Naive thymus-derived CD4-positive, alpha-beta T cell (primary cell): ENCODE results near the gene SIGLEC11. TPM values are rescaled to one million over a fixed set of nuclear protein-coding genes. Genes with fewer than 3 reads are reported as not detected.
"Not testable (repeated sequence)": the region's sequence is repeated elsewhere in the genome, so short reads cannot be mapped to it uniquely, and the experiment has no call there.

Experiments
- ATAC-seq: fragments of 150-1000 bp; cut with Tn5 transposase; 2 replicates; pipeline ENCODE4 v1.10.0; 2021; ENCODE audit warnings: mild to moderate bottlenecking, moderate library complexity
- CTCF ChIA-PET: fragments of 350-600 bp; sonication (Branson Sonifier 250); formaldehyde crosslinking; loops from one replicate; lab custom pipeline; 2021; ENCODE audit warnings: antibody characterized with exemption; lab: Charles Lee
- POLR2A ChIA-PET: fragments of 350-600 bp; sonication (Branson Sonifier 250); formaldehyde crosslinking; loops from one replicate; lab custom pipeline; 2021; ENCODE audit warnings: antibody characterized with exemption, inconsistent platforms; lab: Charles Lee
- DNase-seq, 9 donors: peaks; one replicate each; pipeline versions ENCODE4 v3.0.0 to v3.0.0-alpha.2; 2020 to 2022; ENCODE audit warnings: mixed read lengths in 1 of 9
- H3K27ac ChIP-seq: one replicate; pipeline ENCODE4 v1.7.0; 2013; ENCODE audit warnings: mild to moderate bottlenecking, low read depth, low read length, moderate library complexity
- H3K27me3 ChIP-seq, 2 donors: one replicate each; pipeline ENCODE4 v1.7.0; 2013; ENCODE audit warnings: low read length in 2 of 2, mild to moderate bottlenecking in 2 of 2, moderate library complexity in 2 of 2; ENCODE audit not compliant: control insufficient read depth in 2 of 2, insufficient read depth in 2 of 2
- H3K36me3 ChIP-seq, 3 experiments: 1 replicate in 2 of 3; 2 replicates in 1 of 3; pipeline ENCODE4 v1.7.0; 2013; ENCODE audit warnings: low read length in 3 of 3, mild to moderate bottlenecking in 3 of 3, moderate library complexity in 1 of 3; ENCODE audit not compliant: insufficient read depth in 3 of 3, control insufficient read depth in 2 of 3
- H3K4me1 ChIP-seq, 2 donors: one replicate each; pipeline ENCODE4 v1.7.0; 2013; ENCODE audit warnings: low read length in 2 of 2, mild to moderate bottlenecking in 2 of 2, moderate library complexity in 1 of 2; ENCODE audit not compliant: control insufficient read depth in 2 of 2, insufficient read depth in 2 of 2
- H3K4me3 ChIP-seq: 2 replicates; pipeline ENCODE4 v1.7.0; 2013; ENCODE audit warnings: mild to moderate bottlenecking, low read length
- H3K9me3 ChIP-seq, 3 experiments: 1 replicate in 2 of 3; 2 replicates in 1 of 3; pipeline ENCODE4 v1.7.0; 2013; ENCODE audit warnings: low read length in 3 of 3; ENCODE audit not compliant: control insufficient read depth in 2 of 3
- H3K27ac Mint-ChIP-seq, 9 donors: one replicate each; pipeline ENCODE4 v1.8.0; 2020 to 2022; ENCODE audit warnings: mixed read lengths in 9 of 9, mild to moderate bottlenecking in 8 of 9, moderate library complexity in 5 of 9, inconsistent platforms in 2 of 9
- H3K27me3 Mint-ChIP-seq, 5 donors: one replicate each; pipeline ENCODE4 v1.8.0; 2021 to 2022; ENCODE audit warnings: mixed read lengths in 5 of 5, mild to moderate bottlenecking in 1 of 5
- H3K36me3 Mint-ChIP-seq, 5 donors: one replicate each; pipeline ENCODE4 v1.8.0; 2020 to 2022; ENCODE audit warnings: mixed read lengths in 5 of 5, mild to moderate bottlenecking in 3 of 5, inconsistent platforms in 1 of 5
- H3K4me1 Mint-ChIP-seq, 7 donors: one replicate each; pipeline ENCODE4 v1.8.0; 2020 to 2022; ENCODE audit warnings: mixed read lengths in 7 of 7, mild to moderate bottlenecking in 3 of 7, inconsistent platforms in 1 of 7
- H3K4me3 Mint-ChIP-seq, 10 donors: one replicate each; pipeline ENCODE4 v1.8.0; 2020 to 2022; ENCODE audit warnings: mild to moderate bottlenecking in 10 of 10, mixed read lengths in 10 of 10, moderate library complexity in 6 of 10, inconsistent platforms in 2 of 10
- H3K9me3 Mint-ChIP-seq, 11 donors: one replicate each; pipeline ENCODE4 v1.8.0; 2020 to 2022; ENCODE audit warnings: mixed read lengths in 11 of 11, mild to moderate bottlenecking in 4 of 11, inconsistent platforms in 1 of 11, moderate library complexity in 1 of 11
- intact Hi-C, 2 donors: fragments of 100-400 bp; cut with micrococcal nuclease; formaldehyde crosslinking; loops; one replicate each; pipeline ENCODE4 v1.15.1; 2023
- polyA plus RNA-seq, 2 donors: library from polyadenylated mRNA; unstranded; fragments of 300-500 nt; fragmentation: Illumina TruSeq; gene quantifications; one replicate each; pipeline ENCODE4 v1.2.3, GENCODE V29; 2021
- total RNA-seq, 6 experiments: library from RNA in 5 of 6; stranded (reverse) in 5 of 6; gene quantifications; 1 replicate in 5 of 6; 2 replicates in 1 of 6; pipeline ENCODE4 v1.2.3 and lab custom pipeline; 2021 to 2026

SIGLEC11 gene
- total and polyA plus RNA-seq, 7 experiments from 2014 or later = 0.14 to 1.3 (median 0.39) TPM; not detected in 3

DNA sequence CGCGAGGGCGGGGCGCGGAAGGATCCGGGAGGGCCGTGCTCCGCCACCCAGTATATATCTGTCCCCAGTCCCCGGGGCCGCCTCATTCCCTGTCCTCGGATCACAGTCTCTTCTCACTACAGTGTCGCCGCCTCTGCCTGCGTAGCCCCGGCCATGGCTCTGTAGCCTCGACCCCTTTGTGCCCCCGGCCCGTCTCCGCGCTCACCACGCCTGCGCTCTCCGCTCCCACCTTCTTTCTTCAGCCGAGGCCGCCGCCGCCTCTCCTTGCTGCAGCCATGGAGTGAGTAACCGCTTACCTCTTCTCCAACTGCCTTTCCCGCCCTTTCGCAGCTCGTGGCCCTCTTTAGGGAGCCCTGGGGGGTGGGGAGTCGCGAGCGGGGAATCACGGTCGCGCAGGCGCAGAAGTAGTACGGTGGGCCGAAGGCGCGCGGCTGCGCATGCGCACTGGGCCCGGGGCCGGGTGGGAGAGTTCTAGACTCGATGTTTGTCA is 31.8 kb downstream of the SIGLEC11 start, which contains the start of the genes ATF5 and NUP62:
ATF5 (plus strand) TSS at position 85 of the 490 bp plus-strand sequence. CDS start 1,646 bp downstream, outside the sequence.
NUP62 (minus strand) TSS at position 384 of the 490 bp plus-strand sequence. CDS start 19,697 bp downstream, outside the sequence.
- peak within 1 kb of the TSS; percentile 96 to 99 (median 97) for H3K27ac Mint-ChIP-seq
- no peaks in the 10 kb centered on the region for H3K27me3 ChIP-seq
- H3K36me3 ChIP-seq = peaks cover 0 to 23% (median 4%) of the 10 kb centered on the region in 3 experiments
- POLR2A ChIA-PET = interaction anchor here (0.6 to 3.7 kb wide), 19 partner anchors 8 to 876 kb away, joined by 3 to 30 read pairs (median 3); partner anchors contain the start of genes AKT1S1, IL4I1, RRAS and TBC1D17
- H3K4me1 Mint-ChIP-seq = peaks cover 46 to 79% (median 72%) of the 10 kb centered on the region in 7 donors
- intact Hi-C loops = loop anchor here (1.0 to 5.0 kb wide), 12 partner anchors 32 to 875 kb away; partner anchors contain the start of genes AKT1S1 (in 2 of the 2), TBC1D17 (in 2 of the 2), VRK3 (in 2 of the 2) and FUZ (in 1 of the 2)
- peaks cover 0 to 57% (median 11%) of the 10 kb centered on the region in 5 donors for H3K36me3 Mint-ChIP-seq
- peaks cover 0 to 16% (median 3%) of the 10 kb centered on the region in 11 donors for H3K9me3 Mint-ChIP-seq
- CTCF ChIA-PET = interaction anchor here (0.9 to 2.1 kb wide), 3 partner anchors 13 to 55 kb away, joined by 3 to 6 read pairs (median 3); no protein-coding TSS in a partner anchor
- peak within 1 kb of the TSS; percentile 95 to 100 (median 97) for H3K4me3 Mint-ChIP-seq
- no peaks in the 10 kb centered on the region for H3K9me3 ChIP-seq
- H3K4me3 ChIP-seq = peak within 1 kb of the TSS; percentile 100
- ATAC-seq (peak; percentile 63), DNase-seq (peak; percentile 88 to 98 (median 94))
- peak within 1 kb of the TSS; percentile 99 for H3K27ac ChIP-seq
- peaks cover 34 to 35% of the 10 kb centered on the region in 2 donors for H3K4me1 ChIP-seq
- H3K27me3 Mint-ChIP-seq = peaks cover 0 to 3% (median 0%) of the 10 kb centered on the region in 5 donors

DNA sequence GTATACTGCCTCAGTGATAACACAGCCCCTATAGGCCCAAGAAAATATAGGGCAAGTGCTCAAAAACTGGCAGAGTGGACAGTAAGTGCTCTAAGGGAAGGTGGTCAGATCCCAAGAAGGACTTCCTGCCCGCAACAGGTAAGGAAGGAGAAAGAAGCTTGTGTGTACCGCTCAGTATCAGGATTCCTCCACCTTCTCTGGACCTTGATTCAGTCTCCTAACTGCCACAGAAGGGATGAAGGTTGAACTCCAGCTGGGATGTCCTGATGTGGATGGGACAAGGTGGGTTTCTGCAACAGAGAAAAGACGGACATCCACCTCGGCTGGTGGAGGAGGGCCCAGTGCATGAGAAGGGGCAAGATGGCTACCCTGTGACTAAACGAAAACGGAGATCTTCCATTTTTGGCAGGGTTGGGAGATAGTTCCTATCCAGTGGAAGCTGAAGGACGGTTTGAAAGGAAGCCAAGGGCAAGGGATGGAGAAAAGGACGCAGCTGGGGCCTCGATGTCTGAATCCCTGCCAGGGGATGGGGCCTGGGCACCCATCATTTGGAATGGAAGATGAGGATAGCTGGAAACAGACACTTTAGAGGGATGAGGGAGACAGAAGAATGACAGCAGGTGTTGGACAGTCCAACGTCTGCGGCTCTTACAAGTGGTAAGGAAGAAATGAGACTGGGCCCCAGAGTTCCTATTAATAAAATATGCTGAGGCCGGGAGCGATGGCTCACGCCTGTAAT is 33.3 kb downstream of the SIGLEC11 start:
- ATAC-seq (no peak), DNase-seq (no peak)
- Mint-ChIP-seq H3K36me3 (peaks cover 0 to 52% (median 11%) of the 10 kb centered on the region in 5 donors), H3K27me3 (peaks cover 0 to 3% (median 0%) of the 10 kb centered on the region in 5 donors), H3K4me3 (peak overlapping the region; percentile 89 to 100 (median 97)), H3K9me3 (peaks cover 0 to 17% (median 3%) of the 10 kb centered on the region in 11 donors), H3K27ac (peak overlapping the region; percentile 74 to 97 (median 91)), H3K4me1 (peaks cover 37 to 76% (median 70%) of the 10 kb centered on the region in 7 donors)
- ChIA-PET POLR2A (interaction anchor here (0.6 to 2.4 kb wide), 8 partner anchors 11 to 288 kb away, joined by 3 to 7 read pairs (median 4); partner anchors contain the start of genes AKT1S1, RRAS, TBC1D17 and VRK3), CTCF (no interaction called here)
- Histone ChIP-seq H3K4me3 (peak overlapping the region; percentile 13), H3K27ac (peak overlapping the region; percentile 34), H3K27me3 (no peaks in the 10 kb centered on the region), H3K36me3 (peaks cover 0 to 38% (median 4%) of the 10 kb centered on the region in 3 experiments), H3K4me1 (peaks cover 25 to 28% of the 10 kb centered on the region in 2 donors), H3K9me3 (no peaks in the 10 kb centered on the region)
- intact Hi-C loops = loop anchor here (2.0 to 5.0 kb wide), 3 partner anchors 59 to 400 kb away; partner anchors contain the start of genes KCNC3 (in 1 of the 2) and PTOV1 (in 1 of the 2)

DNA sequence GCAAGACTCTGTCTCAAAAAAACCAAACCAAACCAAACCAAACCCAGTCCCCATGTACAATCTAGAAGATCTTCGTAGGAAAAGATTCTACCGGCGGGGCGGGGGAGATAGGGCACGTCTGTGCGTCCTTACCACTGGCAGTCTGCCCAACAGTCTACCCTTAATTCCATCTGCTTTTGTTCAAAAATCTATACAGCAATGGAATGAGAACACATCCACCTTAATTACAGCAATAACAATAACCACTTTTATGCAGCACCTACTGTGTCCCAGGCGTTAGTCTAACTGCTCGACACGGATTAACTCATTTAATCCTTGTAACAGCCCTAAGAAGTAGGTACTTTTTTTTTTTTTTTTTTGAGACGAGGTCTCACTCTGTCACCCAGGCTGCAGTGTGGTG is 34.5 kb downstream of the SIGLEC11 start:
- H3K9me3 Mint-ChIP-seq = peaks cover 0 to 17% (median 0%) of the 10 kb centered on the region in 11 donors
- peak overlapping the region in 1 of 9 donors; percentile 23 for H3K27ac Mint-ChIP-seq
- H3K36me3 Mint-ChIP-seq = peaks cover 0 to 50% (median 5%) of the 10 kb centered on the region in 5 donors
- peak overlapping the region in 3 of 10 donors; percentile 17 to 63 (median 30) for H3K4me3 Mint-ChIP-seq
- Histone ChIP-seq H3K9me3 (no peaks in the 10 kb centered on the region), H3K36me3 (peaks cover 0 to 49% (median 7%) of the 10 kb centered on the region in 3 experiments), H3K4me3 (no peak overlapping the region), H3K27me3 (no peaks in the 10 kb centered on the region), H3K4me1 (peaks cover 19 to 20% of the 10 kb centered on the region in 2 donors), H3K27ac (no peak overlapping the region)
- ChIA-PET CTCF (no interaction called here), POLR2A (interaction anchor here (1.7 kb wide), 1 partner anchor 49 kb away, joined by 7 read pairs; the partner anchor contains the start of genes AKT1S1 and TBC1D17)
- ATAC-seq = no peak
- H3K4me1 Mint-ChIP-seq = peaks cover 35 to 73% (median 64%) of the 10 kb centered on the region in 7 donors
- DNase-seq = no peak
- intact Hi-C loops = loop anchor here in 1 of 2 donors (5.0 kb wide), 1 partner anchor 401 kb away; the partner anchor contains the start of gene KCNC3
- peaks cover 0 to 3% (median 0%) of the 10 kb centered on the region in 5 donors for H3K27me3 Mint-ChIP-seq

GRCh38 chr19:49925486-49925885 is 35.5 kb downstream of the SIGLEC11 start:
- ATAC-seq (no peak), DNase-seq (no peak)
- peak overlapping the region in 3 of 10 donors; percentile 4 to 47 (median 20) for H3K4me3 Mint-ChIP-seq
- peak overlapping the region in 2 of 9 donors; percentile 29 to 32 for H3K27ac Mint-ChIP-seq
- peaks cover 0 to 42% (median 5%) of the 10 kb centered on the region in 5 donors for H3K36me3 Mint-ChIP-seq
- no peaks in the 10 kb centered on the region for H3K27me3 ChIP-seq
- intact Hi-C loops = loop anchor here in 1 of 2 donors (5.0 kb wide), 1 partner anchor 402 kb away; the partner anchor contains the start of gene KCNC3
- peaks cover 0 to 60% (median 7%) of the 10 kb centered on the region in 3 experiments for H3K36me3 ChIP-seq
- peaks cover 0 to 17% (median 0%) of the 10 kb centered on the region in 11 donors for H3K9me3 Mint-ChIP-seq
- CTCF ChIA-PET = no interaction called here
- POLR2A ChIA-PET = no interaction called here
- peaks cover 0 to 3% (median 0%) of the 10 kb centered on the region in 5 donors for H3K27me3 Mint-ChIP-seq
- no peaks in the 10 kb centered on the region for H3K9me3 ChIP-seq
- H3K4me1 ChIP-seq = peaks cover 15 to 17% of the 10 kb centered on the region in 2 donors
- no peak overlapping the region for H3K4me3 ChIP-seq
- peaks cover 29 to 65% (median 57%) of the 10 kb centered on the region in 7 donors for H3K4me1 Mint-ChIP-seq
- H3K27ac ChIP-seq = no peak overlapping the region

GRCh38 chr19:49924881-49925210 is 36.1 kb downstream of the SIGLEC11 start:
- Mint-ChIP-seq H3K4me1 (peaks cover 29 to 61% (median 51%) of the 10 kb centered on the region in 7 donors), H3K36me3 (peaks cover 0 to 36% (median 5%) of the 10 kb centered on the region in 5 donors), H3K9me3 (peaks cover 0 to 16% (median 0%) of the 10 kb centered on the region in 11 donors)
- H3K27ac Mint-ChIP-seq, H3K4me3 ChIP-seq, H3K9me3 ChIP-seq, H3K27me3 Mint-ChIP-seq, H3K27me3 ChIP-seq, POLR2A ChIA-PET, ATAC-seq, H3K27ac ChIP-seq, DNase-seq, CTCF ChIA-PET, H3K4me3 Mint-ChIP-seq: not testable (repeated sequence)
- intact Hi-C loops = loop anchor here in 1 of 2 donors (5.0 kb wide), 1 partner anchor 402 kb away; the partner anchor contains the start of gene KCNC3
- peaks cover 0 to 63% (median 7%) of the 10 kb centered on the region in 3 experiments for H3K36me3 ChIP-seq
- peaks cover 10 to 12% of the 10 kb centered on the region in 2 donors for H3K4me1 ChIP-seq
